HCT116 (cell line): ENCODE data around the gene RPL10A. TPM values are rescaled to one million over a fixed set of nuclear protein-coding genes. Genes with fewer than 3 reads are reported as not detected.

Source experiments
- ATAC-seq: fragments of 200-7000 bp; cut with Tn5 transposase; 2 replicates; pipeline ENCODE4 v1.9.1; 2020; ENCODE audit warnings: mild to moderate bottlenecking, moderate library complexity
- BruUV-seq: library from RNA; stranded (reverse); fragments of 400-500 nt; replicated peaks from 2 replicates; lab custom pipeline; 2021; lab: Mats Ljungman, UMichigan
- CTCF ChIA-PET: fragments of 300-600 bp; sonication (Branson Sonifier 250); formaldehyde crosslinking; loops from one replicate; lab custom pipeline; 2021; ENCODE audit warnings: antibody characterized with exemption; lab: Charles Lee
- POLR2A ChIA-PET: fragments of 300-600, 350-600 bp; sonication (Branson Sonifier 250); formaldehyde crosslinking; loops from one replicate; lab custom pipeline; 2021; ENCODE audit warnings: antibody characterized with exemption; lab: Charles Lee
- RAD21 ChIA-PET, 2 experiments: fragments of 300-600 bp; sonication (Branson Sonifier 250); formaldehyde crosslinking; loops; one replicate each; lab custom pipeline; 2023; ENCODE audit warnings: low total read pairs in 2 of 2; ENCODE audit not compliant: uncharacterized antibody in 2 of 2, unreplicated experiment in 2 of 2, low non-redundant PET in 1 of 2; lab: Charles Lee
- DNase-seq: peaks from one replicate; pipeline ENCODE4 v3.0.0-alpha.2; 2010; ENCODE audit warnings: low read depth, low spot score
- H2AFZ ChIP-seq: fragments of 200-600 bp; shearing (Covaris generic), sonication (generic); 2 replicates; pipeline ENCODE4 v1.6.1; 2017; ENCODE audit warnings: low read depth, mixed run types, mixed read lengths, antibody characterized with exemption, low read length; ENCODE audit not compliant: poor library complexity, severe bottlenecking
- H3K27ac ChIP-seq: 2 replicates; pipeline ENCODE4 v1.5.1; 2012; ENCODE audit warnings: low read depth, low read length
- H3K27me3 ChIP-seq: fragments of 200-600 bp; sonication (generic); 2 replicates; pipeline ENCODE4 v1.6.1; 2016; ENCODE audit warnings: mixed run types, low read length, mixed read lengths; ENCODE audit not compliant: insufficient read depth
- H3K36me3 ChIP-seq, 2 experiments: fragments of 200-500 bp in 1 of 2; fragments of 200-600 bp in 1 of 2; sonication (Bioruptor generic) in 1 of 2; sonication (generic) in 1 of 2; 2 replicates each; pipeline versions ENCODE4 v1.5.1 to v1.6.1; 2014 to 2016; ENCODE audit warnings: low read length in 2 of 2, inconsistent platforms in 1 of 2, mixed read lengths in 1 of 2, mixed run types in 1 of 2; ENCODE audit not compliant: insufficient read depth in 2 of 2, control insufficient read depth in 1 of 2
- H3K4me1 ChIP-seq, 2 experiments: fragments of 200-600 bp in 1 of 2; sonication (generic) in 1 of 2; 2 replicates each; pipeline versions ENCODE4 v1.5.1 to v1.6.1; 2012 to 2017; ENCODE audit warnings: low read length in 2 of 2, inconsistent platforms in 1 of 2, mild to moderate bottlenecking in 1 of 2, mixed read lengths in 1 of 2, mixed run types in 1 of 2, moderate library complexity in 1 of 2; ENCODE audit not compliant: insufficient read depth in 2 of 2, control insufficient read depth in 1 of 2
- H3K4me2 ChIP-seq: fragments of 200-600 bp; sonication (generic); 2 replicates; pipeline ENCODE4 v1.6.1; 2017; ENCODE audit warnings: mixed run types, low read length, mixed read lengths
- H3K4me3 ChIP-seq, 2 experiments: fragments of 200-600 bp in 1 of 2; sonication (generic) in 1 of 2; replicated peaks in 1 of 2; 2 replicates each; pipeline ENCODE4 v1.5.1; 2011 to 2016; ENCODE audit warnings: low read length in 2 of 2, control low read depth in 1 of 2, low read depth in 1 of 2, mild to moderate bottlenecking in 1 of 2, mixed read lengths in 1 of 2, mixed run types in 1 of 2
- H3K79me2 ChIP-seq: fragments of 200-600 bp; sonication (generic); 2 replicates; pipeline ENCODE4 v1.6.1; 2017; ENCODE audit warnings: mild to moderate bottlenecking, mixed run types, low read length, moderate library complexity, mixed read lengths; ENCODE audit not compliant: insufficient read depth
- H3K9ac ChIP-seq: fragments of 200-600 bp; sonication (generic); 2 replicates; pipeline ENCODE4 v1.6.1; 2016; ENCODE audit warnings: low read length, mixed read lengths
- H3K9me2 ChIP-seq: fragments of 200-600 bp; sonication (generic), shearing (Covaris generic); 2 replicates; pipeline ENCODE4 v1.6.1; 2017; ENCODE audit warnings: mixed run types, mild to moderate bottlenecking, moderate library complexity; ENCODE audit not compliant: insufficient read depth
- H3K9me3 ChIP-seq, 2 experiments: fragments of 200-500 bp in 1 of 2; fragments of 200-600 bp in 1 of 2; sonication (Bioruptor generic) in 1 of 2; sonication (generic) in 1 of 2; 2 replicates each; pipeline ENCODE4 v1.6.1; 2014 to 2017; ENCODE audit warnings: low read length in 2 of 2, mixed read lengths in 2 of 2, inconsistent platforms in 1 of 2, low read depth in 1 of 2, mild to moderate bottlenecking in 1 of 2, mixed run types in 1 of 2, moderate library complexity in 1 of 2; ENCODE audit not compliant: control insufficient read depth in 1 of 2, insufficient read depth in 1 of 2
- H4K20me1 ChIP-seq: fragments of 200-600 bp; sonication (generic), shearing (Covaris generic); 2 replicates; pipeline ENCODE4 v1.6.1; 2017; ENCODE audit warnings: mixed run types, mild to moderate bottlenecking, moderate library complexity; ENCODE audit not compliant: insufficient read depth
- CEBPB ChIP-seq: IDR thresholded peaks from 2 replicates; pipeline ENCODE4 v1.6.1; 2012; ENCODE audit warnings: low read depth
- ELF1 ChIP-seq: IDR thresholded peaks from 2 replicates; pipeline ENCODE4 v1.6.1; 2012; ENCODE audit warnings: low read depth, borderline replicate concordance
- EZH2phosphoT487 ChIP-seq: fragments of 200-600 bp; IDR thresholded peaks from 2 replicates; pipeline ENCODE4 v1.6.1; 2018; ENCODE audit warnings: antibody characterized with exemption, borderline replicate concordance
- FOSL1 ChIP-seq: IDR thresholded peaks from 2 replicates; pipeline ENCODE4 v1.6.1; 2012; ENCODE audit warnings: low read depth
- POLR2AphosphoS5 ChIP-seq: IDR thresholded peaks from 2 replicates; pipeline ENCODE4 v1.6.1; 2011; ENCODE audit warnings: mild to moderate bottlenecking, low read depth, low read length, moderate library complexity
- SIN3A ChIP-seq: IDR thresholded peaks from 2 replicates; pipeline ENCODE4 v1.6.1; 2012; ENCODE audit warnings: low read depth
- TCF7L2 ChIP-seq: IDR thresholded peaks from 2 replicates; pipeline ENCODE4 v1.7.0; 2011; ENCODE audit warnings: borderline replicate concordance, inconsistent platforms; ENCODE audit not compliant: insufficient read depth, insufficient read length; ENCODE audit errors: extremely low read depth
- ZBTB33 ChIP-seq: IDR thresholded peaks from 2 replicates; pipeline ENCODE4 v1.6.1; 2011; ENCODE audit warnings: mild to moderate bottlenecking, low read length, moderate library complexity; ENCODE audit not compliant: insufficient replicate concordance; ENCODE audit errors: extremely low read depth
- ZFX ChIP-seq: fragments of 450-650 bp; IDR thresholded peaks from 2 replicates; pipeline ENCODE4 v1.6.1; 2017
- intact Hi-C: fragments of 100-400 bp; cut with micrococcal nuclease; formaldehyde crosslinking; loops from 2 replicates; pipeline ENCODE4 v1.10.0; 2022
- total RNA-seq: library from RNA; stranded (reverse); gene quantifications from one replicate; pipeline ENCODE4 v1.2.1, GENCODE V29; 2021; ENCODE audit not compliant: unreplicated experiment
- TF ChIP-seq, protein P1 (sequence below), 3 experiments: fragments of 200-600 bp in 1 of 3; sonication (generic) in 1 of 3; IDR thresholded peaks in 2 of 3; conservative IDR thresholded peaks in 1 of 3; 2 replicates each; pipeline ENCODE4 v1.5.1; 2012 to 2017; ENCODE audit warnings: low read depth in 2 of 3, low read length in 2 of 3, antibody characterized with exemption in 1 of 3, borderline replicate concordance in 1 of 3, control low read depth in 1 of 3, mild to moderate bottlenecking in 1 of 3, mixed read lengths in 1 of 3, mixed run types in 1 of 3, moderate library complexity in 1 of 3; ENCODE audit not compliant: insufficient read depth in 1 of 3

The RPL10A gene
- total RNA-seq, 1 experiment from 2014 or later, result 1,981 TPM

- TF ChIP-seq ZBTB33, result no peak
- TF ChIP-seq SIN3A, result no peak
- TF ChIP-seq FOSL1, result no peak
- TF ChIP-seq, protein P1, sequence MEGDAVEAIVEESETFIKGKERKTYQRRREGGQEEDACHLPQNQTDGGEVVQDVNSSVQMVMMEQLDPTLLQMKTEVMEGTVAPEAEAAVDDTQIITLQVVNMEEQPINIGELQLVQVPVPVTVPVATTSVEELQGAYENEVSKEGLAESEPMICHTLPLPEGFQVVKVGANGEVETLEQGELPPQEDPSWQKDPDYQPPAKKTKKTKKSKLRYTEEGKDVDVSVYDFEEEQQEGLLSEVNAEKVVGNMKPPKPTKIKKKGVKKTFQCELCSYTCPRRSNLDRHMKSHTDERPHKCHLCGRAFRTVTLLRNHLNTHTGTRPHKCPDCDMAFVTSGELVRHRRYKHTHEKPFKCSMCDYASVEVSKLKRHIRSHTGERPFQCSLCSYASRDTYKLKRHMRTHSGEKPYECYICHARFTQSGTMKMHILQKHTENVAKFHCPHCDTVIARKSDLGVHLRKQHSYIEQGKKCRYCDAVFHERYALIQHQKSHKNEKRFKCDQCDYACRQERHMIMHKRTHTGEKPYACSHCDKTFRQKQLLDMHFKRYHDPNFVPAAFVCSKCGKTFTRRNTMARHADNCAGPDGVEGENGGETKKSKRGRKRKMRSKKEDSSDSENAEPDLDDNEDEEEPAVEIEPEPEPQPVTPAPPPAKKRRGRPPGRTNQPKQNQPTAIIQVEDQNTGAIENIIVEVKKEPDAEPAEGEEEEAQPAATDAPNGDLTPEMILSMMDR (IDR thresholded peaks at IDR 0.05 in 2 of 3, conservative IDR thresholded peaks at IDR 0.05 in 1 of 3; ENCODE audit: borderline replicate concordance in 1 of 3, insufficient read depth in 1 of 3, low read depth in 2 of 3, low read length in 2 of 3), result no peak
- TF ChIP-seq ZFX, result no peak
- TF ChIP-seq TCF7L2, result no peak
- TF ChIP-seq CEBPB, result no peak
- TF ChIP-seq EZH2phosphoT487, result no peak
Measured at GRCh38 chr6:35469751-35470662, 1.8 kb downstream of the RPL10A start (continued).

- H2AFZ ChIP-seq, result no peak overlapping the region
- no peaks in the 10 kb centered on the region for H3K9me2 ChIP-seq
- peak overlapping the region; percentile 82 for H3K27ac ChIP-seq
- ChIA-PET CTCF (interaction anchor here (0.6 to 1.5 kb wide), 2 partner anchors 129 to 266 kb away, joined by 3 read pairs; no protein-coding TSS in a partner anchor), RAD21 (no interaction called here)
- intact Hi-C loops, result no loop called here
- TF ChIP-seq POLR2AphosphoS5, result peak; percentile 36; the same call in 1 of the 2 replicates
- no peak for TF ChIP-seq ELF1
- TF ChIP-seq, all 23 proteins: peak for 1
- peak overlapping the region; percentile 88 for H3K4me2 ChIP-seq
- peaks cover 42% of the 10 kb centered on the region for H3K79me2 ChIP-seq
- DNase-seq (no peak), ATAC-seq (no peak)
- H3K27me3 ChIP-seq, result no peaks in the 10 kb centered on the region
- H3K36me3 ChIP-seq, result peaks cover 17 to 40% of the 10 kb centered on the region in 2 experiments; a peak in 3 of 4 replicates
- POLR2A ChIA-PET, result interaction anchor here (0.7 to 4.1 kb wide), 7 partner anchors 10 to 173 kb away, joined by 3 to 48 read pairs (median 4); partner anchors contain the start of genes DEF6 and TEAD3
- peaks cover 13 to 32% of the 10 kb centered on the region in 2 experiments; a peak in 3 of 4 replicates for H3K4me1 ChIP-seq
- peak overlapping the region; percentile 0; a peak in 2 of 4 replicates for H3K4me3 ChIP-seq
- no TSS peak for BruUV-seq
- peaks cover 36% of the 10 kb centered on the region; the same call in 1 of the 2 replicates for H4K20me1 ChIP-seq
- peak overlapping the region; percentile 99 for H3K9ac ChIP-seq
- no peaks in the 10 kb centered on the region for H3K9me3 ChIP-seq
Measured at GRCh38 chr6:35470663-35471120, 2.5 kb downstream of the RPL10A start.
